Skin of body (tissue), 2 donors: ENCODE results near the gene ARL15. TPM values are rescaled to one million over a fixed set of nuclear protein-coding genes. Genes with fewer than 3 reads are reported as not detected.
"Not testable (repeated sequence)": the region's sequence is repeated elsewhere in the genome, so short reads cannot be mapped to it uniquely, and the experiment has no call there.

Experiments used
- DNase-seq: peaks from one replicate; lab custom pipeline; 2025; lab: John Stamatoyannopoulos, UW
- total RNA-seq: library from RNA; depleted of rRNA; stranded (reverse); fragments of >200 nt; gene quantifications from one replicate; pipeline ENCODE4 v1.2.3, GENCODE V29; 2014

The ARL15 gene
- 73.2 TPM for total RNA-seq

GRCh38 chr5:54310433-54311175 is at the start of gene ARL15:
Gene ARL15, minus strand, starts transcription at chr5:54310573.
- DNase-seq: peak; percentile 98

GRCh38 chr5:54360089-54360488 is 49.7 kb upstream of the ARL15 start:
- no peak for DNase-seq

GRCh38 chr5:54357408-54358058 is 47.2 kb upstream of the ARL15 start:
- DNase-seq: peak; percentile 32

GRCh38 chr5:54353933-54354564 is 43.7 kb upstream of the ARL15 start:
- DNase-seq: not testable (repeated sequence)

- not testable (repeated sequence) for DNase-seq
These were observed 42.2 kb upstream of the ARL15 start for GRCh38 chr5:54352580-54352979.

- no peak for DNase-seq
These were observed 37.0 kb upstream of the ARL15 start for GRCh38 chr5:54347221-54347865.

- peak; percentile 60 for DNase-seq
These were observed 34.3 kb upstream of the ARL15 start for GRCh38 chr5:54344653-54345052.

GRCh38 chr5:54341971-54342370 is 31.6 kb upstream of the ARL15 start:
- no peak for DNase-seq

GRCh38 chr5:54337523-54337922 is 27.1 kb upstream of the ARL15 start:
- no peak for DNase-seq

GRCh38 chr5:54332720-54333119 is 22.3 kb upstream of the ARL15 start:
- peak; percentile 63 for DNase-seq

GRCh38 chr5:54329731-54330709 is 19.6 kb upstream of the ARL15 start:
- no peak for DNase-seq

- DNase-seq: no peak
These were observed 16.4 kb upstream of the ARL15 start for GRCh38 chr5:54326662-54327270.

GRCh38 chr5:54325610-54326311 is 15.4 kb upstream of the ARL15 start:
- no peak for DNase-seq

- DNase-seq: no peak
These were observed 14.9 kb upstream of the ARL15 start for GRCh38 chr5:54325272-54325609.

GRCh38 chr5:54324651-54325271 is 14.4 kb upstream of the ARL15 start:
- DNase-seq: no peak

- DNase-seq: no peak
These were observed 13.1 kb upstream of the ARL15 start for GRCh38 chr5:54323495-54323894.

GRCh38 chr5:54320256-54320655 is 9.9 kb upstream of the ARL15 start:
- no peak for DNase-seq

- DNase-seq: peak; percentile 30
These were observed 7.3 kb upstream of the ARL15 start for GRCh38 chr5:54317511-54318260.
